Loucy (cell line): Measurements from ENCODE around the gene IGFN1.
"Not testable (repeated sequence)": the region's sequence is repeated elsewhere in the genome, so short reads cannot be mapped to it uniquely, and the experiment has no call there.

Source experiments
- H2AFZ ChIP-seq: fragments of 200-600 bp; sonication (generic); 2 replicates; pipeline ENCODE4 v1.6.0; 2016; ENCODE audit warnings: antibody characterized with exemption, mild to moderate bottlenecking, low read length, moderate library complexity
- H3F3A ChIP-seq: fragments of 200-600 bp; 2 replicates; pipeline ENCODE4 v1.6.0; 2016; ENCODE audit warnings: antibody characterized with exemption, low read depth, mild to moderate bottlenecking
- H3K27me3 ChIP-seq: fragments of 200-600 bp; sonication (generic); 2 replicates; pipeline ENCODE4 v1.6.1; 2014; ENCODE audit warnings: low read length, mild to moderate bottlenecking; ENCODE audit not compliant: insufficient read depth, poor library complexity, severe bottlenecking
- H3K36me3 ChIP-seq: fragments of 200-600 bp; sonication (generic); 2 replicates; pipeline ENCODE4 v1.6.1; 2016; ENCODE audit warnings: low read length; ENCODE audit not compliant: insufficient read depth
- H3K4me1 ChIP-seq: fragments of 200-600 bp; sonication (generic); 2 replicates; pipeline ENCODE4 v1.5.1; 2014; ENCODE audit warnings: low read length, mild to moderate bottlenecking; ENCODE audit not compliant: insufficient read depth, poor library complexity, severe bottlenecking
- H3K4me2 ChIP-seq: fragments of 200-600 bp; sonication (generic); 2 replicates; pipeline ENCODE4 v1.6.0; 2014; ENCODE audit warnings: antibody characterized with exemption, low read length, low read depth, mild to moderate bottlenecking; ENCODE audit not compliant: poor library complexity, severe bottlenecking
- H3K4me3 ChIP-seq: fragments of 200-600 bp; sonication (generic); 2 replicates; pipeline ENCODE4 v1.5.1; 2014; ENCODE audit warnings: low read length, mild to moderate bottlenecking, mixed read lengths; ENCODE audit not compliant: poor library complexity, severe bottlenecking
- H3K79me2 ChIP-seq: fragments of 200-600 bp; sonication (generic); 2 replicates; pipeline ENCODE4 v1.6.1; 2014; ENCODE audit warnings: low read length; ENCODE audit not compliant: insufficient read depth
- H3K9ac ChIP-seq: fragments of 200-600 bp; sonication (generic); 2 replicates; pipeline ENCODE4 v1.6.0; 2014; ENCODE audit warnings: mild to moderate bottlenecking, low read depth, low read length, moderate library complexity; ENCODE audit not compliant: poor library complexity, severe bottlenecking
- H3K9me2 ChIP-seq: fragments of 200-600 bp; sonication (generic); replicated peaks from 2 replicates; pipeline ENCODE4 v1.6.1; 2016; ENCODE audit warnings: low read depth, low read length, mixed read lengths
- H3K9me3 ChIP-seq: fragments of 200-600 bp; sonication (generic); 2 replicates; pipeline ENCODE4 v1.6.1; 2014; ENCODE audit warnings: mild to moderate bottlenecking, antibody characterized with exemption, low read length, low read depth; ENCODE audit not compliant: insufficient read depth
- H4K20me1 ChIP-seq: fragments of 200-600 bp; sonication (generic); 2 replicates; pipeline ENCODE4 v1.6.0; 2014; ENCODE audit warnings: antibody characterized with exemption, low read length, mild to moderate bottlenecking; ENCODE audit not compliant: insufficient read depth, poor library complexity, severe bottlenecking
- CTCF ChIP-seq: fragments of 200-600 bp; sonication (generic); conservative IDR thresholded peaks from 2 replicates; pipeline ENCODE4 v1.5.1; 2014; ENCODE audit warnings: mild to moderate bottlenecking, antibody characterized with exemption, low read length
- EZH2phosphoT487 ChIP-seq: fragments of 200-600 bp; IDR thresholded peaks from 2 replicates; pipeline ENCODE4 v1.6.1; 2018; ENCODE audit warnings: antibody characterized with exemption, mild to moderate bottlenecking, moderate library complexity, borderline replicate concordance

The IGFN1 gene

DNA sequence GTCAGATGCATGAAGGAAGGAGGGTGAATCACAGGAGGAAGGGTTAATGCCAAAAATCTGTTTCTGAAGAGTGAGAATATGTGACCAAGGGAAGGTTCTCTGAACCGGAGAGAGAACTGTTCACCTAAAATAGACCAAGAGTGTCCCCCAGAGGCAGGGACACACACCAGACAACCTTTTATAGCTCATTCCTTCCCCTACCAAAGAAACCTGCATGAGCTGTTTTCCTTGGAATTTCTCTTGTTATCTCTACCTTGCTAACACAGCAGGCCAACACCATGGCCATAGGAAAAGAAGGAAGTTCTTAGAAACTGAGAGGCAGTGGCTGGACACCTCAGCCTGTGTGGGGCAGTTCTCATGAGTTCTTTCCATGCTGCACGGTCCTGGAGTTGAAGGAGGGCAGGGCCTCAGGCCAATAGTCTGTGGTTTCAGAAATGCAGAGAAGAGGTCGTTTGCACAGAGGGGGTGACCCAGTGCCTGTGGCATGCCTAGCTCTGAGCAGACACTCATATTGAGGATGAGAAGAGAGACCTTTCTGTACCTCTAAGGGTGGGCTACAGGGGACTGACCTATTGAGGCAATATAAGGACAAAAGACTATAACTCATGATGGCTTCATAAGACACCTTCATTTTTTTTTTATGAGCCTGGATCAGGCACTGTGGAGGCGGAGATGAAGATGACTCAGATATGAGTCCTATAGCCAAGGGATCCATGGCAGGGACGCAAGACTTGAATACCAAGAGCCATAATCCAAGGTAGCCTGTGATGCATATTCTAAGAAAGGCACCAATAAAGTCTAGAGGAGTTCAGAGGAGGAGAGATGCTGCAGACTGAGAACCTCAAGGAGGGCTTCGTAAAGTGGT is 39.4 kb downstream of the IGFN1 start:
- H3K9me2 ChIP-seq = no peaks in the 10 kb centered on the region
- no peak overlapping the region for H3K4me2 ChIP-seq
- H3K4me1 ChIP-seq = no peaks in the 10 kb centered on the region
- H3F3A ChIP-seq = no peaks in the 10 kb centered on the region
- no peak overlapping the region for H3K9ac ChIP-seq
- H4K20me1 ChIP-seq = no peaks in the 10 kb centered on the region
- no peaks in the 10 kb centered on the region for H3K79me2 ChIP-seq
- no peak overlapping the region for H3K4me3 ChIP-seq
- no peaks in the 10 kb centered on the region for H3K36me3 ChIP-seq
- no peaks in the 10 kb centered on the region for H3K27me3 ChIP-seq
- H3K9me3 ChIP-seq = no peaks in the 10 kb centered on the region
- no peak for TF ChIP-seq EZH2phosphoT487
- TF ChIP-seq CTCF = no peak
- H2AFZ ChIP-seq = no peak overlapping the region

GRCh38 chr1:201230676-201231075 is 40.1 kb downstream of the IGFN1 start:
- H4K20me1 ChIP-seq = no peaks in the 10 kb centered on the region
- H3F3A ChIP-seq = no peaks in the 10 kb centered on the region
- no peak overlapping the region for H3K4me3 ChIP-seq
- H3K9ac ChIP-seq = no peak overlapping the region
- H3K36me3 ChIP-seq = no peaks in the 10 kb centered on the region
- no peaks in the 10 kb centered on the region for H3K9me3 ChIP-seq
- H3K4me2 ChIP-seq = no peak overlapping the region
- no peaks in the 10 kb centered on the region for H3K79me2 ChIP-seq
- H3K9me2 ChIP-seq = no peaks in the 10 kb centered on the region
- no peak overlapping the region for H2AFZ ChIP-seq
- TF ChIP-seq EZH2phosphoT487 = no peak
- no peak for TF ChIP-seq CTCF
- H3K27me3 ChIP-seq = no peaks in the 10 kb centered on the region
- no peaks in the 10 kb centered on the region for H3K4me1 ChIP-seq

GRCh38 chr1:201239646-201240045 is 49.0 kb downstream of the IGFN1 start:
- H3K9ac ChIP-seq, H4K20me1 ChIP-seq: not testable (repeated sequence)

DNA sequence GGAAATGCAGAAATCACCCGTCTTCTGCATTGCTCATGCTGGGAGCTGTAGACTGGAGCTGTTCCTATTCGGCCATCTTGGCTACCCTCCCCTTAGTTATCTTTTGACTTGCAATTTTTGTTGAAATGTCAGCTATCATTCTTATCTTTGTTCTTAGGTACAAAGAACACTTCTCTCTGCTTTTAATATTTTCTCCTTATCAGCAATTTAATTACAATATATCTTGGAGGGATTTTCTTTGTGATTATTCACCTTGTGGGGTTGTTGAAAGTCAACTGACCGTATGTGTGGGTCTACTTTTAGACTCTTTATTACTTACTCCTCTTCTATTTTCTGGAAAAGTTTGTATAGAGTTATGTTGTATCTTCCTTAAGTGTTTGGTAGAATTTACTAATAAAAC is 49.5 kb downstream of the IGFN1 start:
- Histone ChIP-seq H3K4me1 (no peaks in the 10 kb centered on the region), H3K9ac (no peak overlapping the region), H3K36me3 (no peaks in the 10 kb centered on the region), H3K79me2 (no peaks in the 10 kb centered on the region), H3K4me3 (no peak overlapping the region), H3K9me2 (no peaks in the 10 kb centered on the region), H4K20me1 (no peaks in the 10 kb centered on the region), H3K27me3 (peaks cover 15% of the 10 kb centered on the region), H3F3A (no peaks in the 10 kb centered on the region), H3K9me3 (no peaks in the 10 kb centered on the region), H3K4me2 (no peak overlapping the region), H2AFZ (no peak overlapping the region)
- TF ChIP-seq EZH2phosphoT487 (no peak), CTCF (no peak)

More at GRCh38 chr1:201239646-201240045, 49.0 kb downstream of the IGFN1 start:
- H3K4me2 ChIP-seq, H2AFZ ChIP-seq, H3K9me2 ChIP-seq, H3K9me3 ChIP-seq, H3F3A ChIP-seq, H3K4me1 ChIP-seq, H3K4me3 ChIP-seq, H3K36me3 ChIP-seq, H3K79me2 ChIP-seq: not testable (repeated sequence)
- peaks cover 12% of the 10 kb centered on the region for H3K27me3 ChIP-seq
